ENCODE measurements around the gene POU5F1. TPM values are rescaled to one million over a fixed set of nuclear protein-coding genes. Genes with fewer than 3 reads are reported as not detected.

Gene POU5F1
- polyA plus RNA-seq, 2 of the 4 experiments (the other 2 are of a cell fraction), result 2.7 to 2.8 TPM

- ATAC-seq (peak; percentile 96 to 97), FAIRE-seq (no peak), DNase-seq (ENCODE audit: low read depth in 1 of 2, low spot score in 1 of 2) (peak; percentile 73 to 81)
- TF ChIP-seq RNF2 (IDR thresholded peaks at IDR 0.05; ENCODE audit: borderline replicate concordance, low read depth) (no peak), USF2 (IDR thresholded peaks at IDR 0.05) (no peak), ZC3H11A (IDR thresholded peaks at IDR 0.05) (no peak), HMGXB4 (CRISPR knock-in tag; IDR thresholded peaks at IDR 0.05; ENCODE audit: borderline replicate concordance) (no peak), JUN (IDR thresholded peaks at IDR 0.05) (peak in 1 of 2 experiments; percentile 40; a peak in 1 of 5 replicates), REST (IDR thresholded peaks at IDR 0.05) (no peak), FOSL2 (IDR thresholded peaks at IDR 0.05) (no peak), FOSL2 (CRISPR knock-in tag; IDR thresholded peaks at IDR 0.05) (peak; percentile 74), EHMT2 (IDR thresholded peaks at IDR 0.05; ENCODE audit: low read depth) (no peak)
- Histone ChIP-seq H3K4me3 (peak within 1 kb of the TSS; percentile 40), H3K4me2 (peak within 1 kb of the TSS; percentile 87), H3K27ac (peak within 1 kb of the TSS; percentile 92 to 93), H3K4me1 (peaks cover 16% of the 10 kb centered on the region), H3K9me3 (no peaks in the 10 kb centered on the region)
- ChIA-PET CTCF (interaction anchor here (0.6 to 4.0 kb wide), 20 partner anchors 9 to 287 kb away, joined by 3 to 31 read pairs (median 4); partner anchors contain the start of gene VARS2), POLR2A (interaction anchor here (0.6 to 1.3 kb wide), 7 partner anchors 11 to 426 kb away, joined by 3 to 6 read pairs (median 4); partner anchors contain the start of gene GTF2H4)
- WGBS (ENCODE audit: missing lambda C conversion rate), result 0% methylated on average over 2 of the region's 3 CpGs
Observed at GRCh38 chr6:31114541-31114878, 56.0 kb downstream of the POU5F1 start, which contains the start of gene PSORS1C1. PSORS1C1 (plus strand) TSS chr6:31114800; CDS start chr6:31129633, 14,833 bp downstream.

Small RNA genes within 50 kb of the gene (small RNA-seq; reads per million reads assigned to genes)
- gene POLR2LP1, result 0 reads per million in 6 experiments

Other genes starting within 250 kb of the POU5F1 start
- gene SFTA2, start 238.5 kb downstream of the POU5F1 start, polyA plus RNA-seq (2011; rRNA removed), result not detected in 2 replicates
- gene SFTA2, start 238.5 kb downstream of the POU5F1 start, polyA plus RNA-seq (2017; fragmentation: RNase III; extraction: RNeasy Plus Mini Kit Qiagen cat#74134 plus additional on column Dnase treatment), result not detected in 3 replicates
- gene MUCL3, start 229.7 kb downstream of the POU5F1 start, polyA plus RNA-seq (2011; rRNA removed), result 0.01 and 0.07 TPM in 2 replicates
- 0.03 to 0.08 TPM (median 0.04 TPM) in 3 replicates for gene MUCL3, start 229.7 kb downstream of the POU5F1 start, polyA plus RNA-seq (2017; fragmentation: RNase III; extraction: RNeasy Plus Mini Kit Qiagen cat#74134 plus additional on column Dnase treatment)
- not detected in 2 replicates for gene MUC21, start 187.0 kb downstream of the POU5F1 start, polyA plus RNA-seq (2011; rRNA removed)
- not detected in 3 replicates for gene MUC21, start 187.0 kb downstream of the POU5F1 start, polyA plus RNA-seq (2017; fragmentation: RNase III; extraction: RNeasy Plus Mini Kit Qiagen cat#74134 plus additional on column Dnase treatment)
- not detected in 2 replicates for gene MUC22, start 160.2 kb downstream of the POU5F1 start, polyA plus RNA-seq (2011; rRNA removed)
- not detected in 3 replicates for gene MUC22, start 160.2 kb downstream of the POU5F1 start, polyA plus RNA-seq (2017; fragmentation: RNase III; extraction: RNeasy Plus Mini Kit Qiagen cat#74134 plus additional on column Dnase treatment)
- not detected in 2 replicates for gene C6orf15, start 58.1 kb downstream of the POU5F1 start, polyA plus RNA-seq (2011; rRNA removed)
- gene C6orf15, start 58.1 kb downstream of the POU5F1 start, polyA plus RNA-seq (2017; fragmentation: RNase III; extraction: RNeasy Plus Mini Kit Qiagen cat#74134 plus additional on column Dnase treatment), result not detected in 3 replicates
- gene PSORS1C1, start 55.9 kb downstream of the POU5F1 start, polyA plus RNA-seq (2011; rRNA removed), result 2.3 and 5.8 TPM in 2 replicates
- 3.0 to 4.3 TPM (median 4.3 TPM) in 3 replicates for gene PSORS1C1, start 55.9 kb downstream of the POU5F1 start, polyA plus RNA-seq (2017; fragmentation: RNase III; extraction: RNeasy Plus Mini Kit Qiagen cat#74134 plus additional on column Dnase treatment)
- not detected in 2 replicates for gene CDSN, start 50.2 kb downstream of the POU5F1 start, polyA plus RNA-seq (2011; rRNA removed)
- gene CDSN, start 50.2 kb downstream of the POU5F1 start, polyA plus RNA-seq (2017; fragmentation: RNase III; extraction: RNeasy Plus Mini Kit Qiagen cat#74134 plus additional on column Dnase treatment), result not detected in 3 replicates
- not detected in 2 replicates for gene PSORS1C2, start 31.6 kb downstream of the POU5F1 start, polyA plus RNA-seq (2011; rRNA removed)
- gene PSORS1C2, start 31.6 kb downstream of the POU5F1 start, polyA plus RNA-seq (2017; fragmentation: RNase III; extraction: RNeasy Plus Mini Kit Qiagen cat#74134 plus additional on column Dnase treatment), result 0.08 TPM in 1 of 3 replicates, not detected in the others
- 7.4 and 8.6 TPM in 2 replicates for gene CCHCR1, start 12.9 kb downstream of the POU5F1 start, polyA plus RNA-seq (2011; rRNA removed)
- gene CCHCR1, start 12.9 kb downstream of the POU5F1 start, polyA plus RNA-seq (2017; fragmentation: RNase III; extraction: RNeasy Plus Mini Kit Qiagen cat#74134 plus additional on column Dnase treatment), result 15.2 to 15.3 TPM (median 15.3 TPM) in 3 replicates
- 6.4 and 7.4 TPM in 2 replicates for gene TCF19, start 12.1 kb downstream of the POU5F1 start, polyA plus RNA-seq (2011; rRNA removed)
- gene TCF19, start 12.1 kb downstream of the POU5F1 start, polyA plus RNA-seq (2017; fragmentation: RNase III; extraction: RNeasy Plus Mini Kit Qiagen cat#74134 plus additional on column Dnase treatment), result 10.1 to 11.2 TPM (median 10.8 TPM) in 3 replicates
- 22.6 and 36.3 TPM in 2 replicates for gene HLA-C, start 101.4 kb upstream of the POU5F1 start, polyA plus RNA-seq (2011; rRNA removed)
- 35.7 to 42.1 TPM (median 40.9 TPM) in 3 replicates for gene HLA-C, start 101.4 kb upstream of the POU5F1 start, polyA plus RNA-seq (2017; fragmentation: RNase III; extraction: RNeasy Plus Mini Kit Qiagen cat#74134 plus additional on column Dnase treatment)
- gene HLA-B, start 186.5 kb upstream of the POU5F1 start, polyA plus RNA-seq (2011; rRNA removed), result 9.4 and 9.7 TPM in 2 replicates
- 9.0 to 10.0 TPM (median 9.9 TPM) in 3 replicates for gene HLA-B, start 186.5 kb upstream of the POU5F1 start, polyA plus RNA-seq (2017; fragmentation: RNase III; extraction: RNeasy Plus Mini Kit Qiagen cat#74134 plus additional on column Dnase treatment)
- gene MICA, start 232.9 kb upstream of the POU5F1 start, polyA plus RNA-seq (2011; rRNA removed), result 20.5 and 22.7 TPM in 2 replicates
- gene MICA, start 232.9 kb upstream of the POU5F1 start, polyA plus RNA-seq (2017; fragmentation: RNase III; extraction: RNeasy Plus Mini Kit Qiagen cat#74134 plus additional on column Dnase treatment), result 18.6 to 22.8 TPM (median 20.1 TPM) in 3 replicates